22Rv1 (cell line): Measurements from ENCODE around the gene BDKRB1.

ENCODE experiments used
- H3K27ac ChIP-seq: fragments of 450-650 bp; 2 replicates; pipeline ENCODE4 v1.5.1; 2017
- ZFX ChIP-seq: fragments of 450-650 bp; IDR thresholded peaks from 2 replicates; pipeline ENCODE4 v1.6.1; 2017; ENCODE audit warnings: antibody characterized with exemption, borderline replicate concordance
- TF ChIP-seq, protein P1 (sequence below): fragments of 450-650 bp; IDR thresholded peaks from 2 replicates; pipeline ENCODE4 v1.5.1; 2017; ENCODE audit warnings: mild to moderate bottlenecking

The BDKRB1 gene

DNA sequence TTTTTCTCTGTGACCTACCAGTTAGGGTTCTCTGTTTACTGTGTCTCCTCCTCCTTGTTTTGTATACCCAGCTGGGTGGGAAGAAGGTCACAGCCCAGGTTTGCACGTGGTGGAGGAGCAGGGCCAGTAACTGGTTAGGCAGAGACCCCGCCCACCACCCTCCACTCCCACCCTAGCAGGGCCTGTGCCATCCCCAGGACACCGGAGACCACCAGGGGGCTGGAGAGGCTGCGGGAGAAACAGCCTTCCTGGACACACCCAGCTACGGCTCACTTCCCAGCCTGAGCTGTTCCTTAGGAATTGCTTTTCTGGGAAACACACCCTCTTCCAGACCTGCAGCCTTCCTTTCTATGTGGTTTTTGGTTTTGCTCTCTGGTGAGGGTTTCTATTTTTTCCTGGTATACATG, 30.3 kb upstream of the BDKRB1 start:
- TF ChIP-seq, protein P1, sequence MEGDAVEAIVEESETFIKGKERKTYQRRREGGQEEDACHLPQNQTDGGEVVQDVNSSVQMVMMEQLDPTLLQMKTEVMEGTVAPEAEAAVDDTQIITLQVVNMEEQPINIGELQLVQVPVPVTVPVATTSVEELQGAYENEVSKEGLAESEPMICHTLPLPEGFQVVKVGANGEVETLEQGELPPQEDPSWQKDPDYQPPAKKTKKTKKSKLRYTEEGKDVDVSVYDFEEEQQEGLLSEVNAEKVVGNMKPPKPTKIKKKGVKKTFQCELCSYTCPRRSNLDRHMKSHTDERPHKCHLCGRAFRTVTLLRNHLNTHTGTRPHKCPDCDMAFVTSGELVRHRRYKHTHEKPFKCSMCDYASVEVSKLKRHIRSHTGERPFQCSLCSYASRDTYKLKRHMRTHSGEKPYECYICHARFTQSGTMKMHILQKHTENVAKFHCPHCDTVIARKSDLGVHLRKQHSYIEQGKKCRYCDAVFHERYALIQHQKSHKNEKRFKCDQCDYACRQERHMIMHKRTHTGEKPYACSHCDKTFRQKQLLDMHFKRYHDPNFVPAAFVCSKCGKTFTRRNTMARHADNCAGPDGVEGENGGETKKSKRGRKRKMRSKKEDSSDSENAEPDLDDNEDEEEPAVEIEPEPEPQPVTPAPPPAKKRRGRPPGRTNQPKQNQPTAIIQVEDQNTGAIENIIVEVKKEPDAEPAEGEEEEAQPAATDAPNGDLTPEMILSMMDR = no peak
- no peak for TF ChIP-seq ZFX
- no peak overlapping the region for H3K27ac ChIP-seq

DNA sequence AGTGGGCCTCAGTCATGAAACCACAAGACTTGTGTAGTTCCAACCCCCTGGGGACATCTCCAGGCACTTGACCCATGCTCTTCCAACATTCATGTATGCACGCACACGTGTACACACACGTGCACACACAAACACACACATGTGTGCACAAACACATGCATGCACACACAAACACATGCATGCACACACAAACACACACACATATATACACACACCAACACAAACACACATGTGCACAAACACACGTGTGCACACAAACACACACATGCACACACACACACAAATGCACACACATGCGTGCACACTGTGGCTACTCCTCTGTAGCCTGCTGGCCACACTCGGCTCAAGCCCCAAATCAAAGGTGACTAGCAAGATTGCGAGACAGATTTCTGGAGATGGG, 28.6 kb upstream of the BDKRB1 start:
- no peak overlapping the region for H3K27ac ChIP-seq
- TF ChIP-seq, protein P1 = no peak
- TF ChIP-seq ZFX = no peak

DNA sequence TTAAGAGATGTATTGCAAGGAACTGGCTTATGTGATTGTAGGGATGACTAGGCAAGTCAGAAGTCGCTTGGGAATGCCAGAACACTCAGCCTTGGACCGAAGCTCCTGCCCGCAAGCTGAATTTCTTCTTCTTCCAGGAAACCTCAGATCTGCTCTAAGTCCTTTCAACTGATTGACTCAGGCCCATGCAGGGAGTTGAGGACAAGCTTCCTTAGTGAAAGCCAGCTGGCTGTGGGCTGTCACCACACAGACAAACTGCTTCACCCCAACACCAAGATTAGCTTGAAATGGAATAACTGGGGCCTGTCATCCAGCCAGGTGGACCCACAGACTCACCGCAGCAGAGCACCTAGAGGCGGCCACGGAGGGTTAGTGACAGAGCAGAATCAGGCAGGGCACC, 26.7 kb upstream of the BDKRB1 start:
- no peak overlapping the region for H3K27ac ChIP-seq
- TF ChIP-seq, protein P1 = no peak
- no peak for TF ChIP-seq ZFX

DNA sequence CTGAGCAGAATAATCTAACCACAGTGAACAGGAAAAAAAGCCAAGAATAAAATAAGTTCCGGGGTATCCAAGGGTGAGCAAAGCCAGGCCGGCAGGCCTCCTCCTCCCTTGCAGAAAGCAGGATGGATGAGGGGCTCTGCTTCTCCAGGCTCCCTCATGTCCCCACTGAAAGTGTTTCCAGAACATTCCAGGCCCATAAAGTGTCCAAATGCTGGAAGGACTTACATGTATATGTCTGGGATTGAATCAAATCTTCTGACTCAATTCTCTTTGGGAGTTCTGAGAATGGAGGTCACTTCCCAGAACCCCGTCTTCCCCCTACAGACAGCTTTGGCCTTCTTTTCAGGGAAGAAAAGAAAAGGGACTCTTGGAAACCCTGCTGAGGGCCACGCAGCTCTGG, 25.0 kb upstream of the BDKRB1 start:
- no peak overlapping the region for H3K27ac ChIP-seq
- TF ChIP-seq, protein P1 = no peak
- no peak for TF ChIP-seq ZFX

DNA sequence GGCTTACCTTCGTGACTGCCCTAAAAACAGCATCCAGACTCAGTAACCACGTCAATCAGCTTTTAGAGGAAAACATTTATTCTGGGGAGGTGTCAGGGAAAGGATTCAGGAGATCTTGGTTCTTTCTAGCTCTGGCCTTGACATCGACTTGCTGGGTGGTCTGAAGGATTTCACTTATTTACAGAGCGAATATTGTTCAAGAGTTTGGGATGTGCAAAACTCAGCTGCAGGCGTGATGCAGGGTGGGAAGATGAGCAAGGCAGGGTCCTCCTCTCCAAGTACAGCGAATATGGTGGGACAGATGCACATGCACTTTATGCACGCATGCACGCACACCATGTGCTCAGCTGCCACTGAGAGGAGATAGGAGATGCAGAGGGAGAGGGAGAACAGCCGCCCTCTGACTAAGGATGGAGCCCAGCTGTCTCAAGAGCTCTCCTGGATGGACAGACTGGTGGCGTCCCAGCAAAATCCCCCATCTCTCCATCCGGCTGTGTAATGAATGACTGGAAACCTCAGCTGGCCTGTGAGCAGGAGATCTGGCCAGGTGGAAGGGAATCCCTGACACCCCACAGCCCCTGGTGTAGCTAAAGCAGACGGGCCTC, 24.4 kb upstream of the BDKRB1 start:
- no peak overlapping the region for H3K27ac ChIP-seq
- TF ChIP-seq ZFX = no peak
- TF ChIP-seq, protein P1 = no peak

DNA sequence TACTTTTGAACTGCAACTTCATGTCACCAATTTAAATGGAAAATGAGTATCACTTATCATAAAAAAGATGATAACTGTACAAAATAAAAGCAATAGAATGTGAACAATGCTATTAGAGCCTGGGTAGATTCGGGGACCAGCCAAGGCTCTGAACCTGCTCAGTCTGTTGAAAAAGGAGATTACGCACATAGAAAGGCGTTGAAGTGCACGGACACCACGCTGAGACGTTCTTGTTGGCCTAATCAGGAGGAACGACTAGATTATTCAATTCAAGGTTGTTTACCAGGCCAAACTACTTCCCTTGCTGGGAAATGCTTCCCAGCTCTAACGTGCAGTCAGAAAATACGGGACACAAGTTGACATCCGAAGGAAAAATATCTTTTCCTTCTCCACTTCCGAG, 23.5 kb upstream of the BDKRB1 start:
- no peak overlapping the region for H3K27ac ChIP-seq
- TF ChIP-seq ZFX = no peak
- TF ChIP-seq, protein P1 = no peak

DNA sequence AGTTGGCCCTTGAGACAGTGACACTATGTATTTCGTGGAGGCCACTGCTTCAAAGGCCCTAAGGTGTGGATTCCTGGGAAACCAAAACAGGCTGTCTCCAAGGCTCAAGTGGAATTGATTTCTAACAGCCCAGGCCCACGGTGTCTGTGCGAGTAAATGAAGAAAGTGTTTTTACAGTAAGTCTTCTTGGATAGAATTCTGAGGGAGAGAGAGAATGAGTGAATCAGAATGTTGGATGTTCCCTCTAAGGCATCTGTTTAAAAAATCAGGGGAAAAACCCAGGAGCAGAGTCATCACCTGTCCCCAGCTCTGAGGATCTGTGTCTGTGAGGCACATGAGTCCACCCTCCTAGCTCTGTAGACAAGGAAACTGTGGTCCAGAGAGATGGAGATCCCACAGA, 22.3 kb upstream of the BDKRB1 start:
- no peak overlapping the region for H3K27ac ChIP-seq
- TF ChIP-seq, protein P1 = no peak
- TF ChIP-seq ZFX = no peak
